ENCODE data around the gene UNC5CL. TPM values are rescaled to one million over a fixed set of nuclear protein-coding genes. Genes with fewer than 3 reads are reported as not detected.

UNC5CL gene
- total and polyA plus RNA-seq, 2 of the 8 experiments (the other 6 are each of a cell fraction or from before 2014, with no cell fraction given), result 1.3 to 1.7 TPM

DNA sequence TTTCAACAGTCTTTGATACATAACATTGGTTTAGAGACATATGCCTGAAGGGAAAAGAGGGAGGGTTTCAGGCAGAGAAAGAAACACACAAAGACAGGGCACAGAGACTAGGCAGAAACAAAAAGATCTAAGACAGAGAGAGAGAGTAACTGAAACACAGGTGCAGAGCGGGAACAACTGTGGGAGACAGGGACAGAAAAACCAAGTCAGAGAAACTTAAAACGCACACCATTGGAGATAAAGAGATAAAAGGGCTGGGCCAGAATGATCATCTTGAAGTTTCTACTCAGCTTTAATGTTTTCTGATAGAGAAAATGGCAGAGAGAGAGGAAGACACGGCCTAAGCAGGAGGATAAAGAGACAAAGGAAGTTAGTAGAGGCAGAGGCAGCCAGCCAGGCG lies 11.8 kb downstream of the UNC5CL start (continued):
- no peak for TF ChIP-seq FOSL1 (IDR thresholded peaks at IDR 0.05; ENCODE audit: insufficient read depth, low read depth, low read length)
- no peak for TF ChIP-seq ATF3 (IDR thresholded peaks at IDR 0.05; ENCODE audit: insufficient read depth, low read depth, low read length)
- TF ChIP-seq MAFK (IDR thresholded peaks at IDR 0.05; ENCODE audit: low read depth, low read length), result no peak
- no peak for TF ChIP-seq EGR1 (IDR thresholded peaks at IDR 0.05; ENCODE audit: borderline replicate concordance, low read depth, low read length)
- no peak for TF ChIP-seq CHD2 (IDR thresholded peaks at IDR 0.05; ENCODE audit: low read length)

Measured in H1 (cell line).